GM12864 (cell line): ENCODE data around the gene OR9G4.

Source experiments
- DNase-seq: peaks from one replicate; pipeline ENCODE4 v3.0.0-alpha.2; 2011; ENCODE audit warnings: low read depth
- H3K4me3 ChIP-seq: 2 replicates; pipeline ENCODE4 v1.5.1; 2011; ENCODE audit warnings: mild to moderate bottlenecking, low read depth, low read length, control low read depth
- CTCF ChIP-seq: IDR thresholded peaks from 2 replicates; pipeline ENCODE4 v1.5.1; 2011; ENCODE audit warnings: low read depth, mild to moderate bottlenecking, moderate library complexity, low read length, control low read depth, inconsistent platforms; ENCODE audit errors: missing control alignments

OR9G4 gene

DNA sequence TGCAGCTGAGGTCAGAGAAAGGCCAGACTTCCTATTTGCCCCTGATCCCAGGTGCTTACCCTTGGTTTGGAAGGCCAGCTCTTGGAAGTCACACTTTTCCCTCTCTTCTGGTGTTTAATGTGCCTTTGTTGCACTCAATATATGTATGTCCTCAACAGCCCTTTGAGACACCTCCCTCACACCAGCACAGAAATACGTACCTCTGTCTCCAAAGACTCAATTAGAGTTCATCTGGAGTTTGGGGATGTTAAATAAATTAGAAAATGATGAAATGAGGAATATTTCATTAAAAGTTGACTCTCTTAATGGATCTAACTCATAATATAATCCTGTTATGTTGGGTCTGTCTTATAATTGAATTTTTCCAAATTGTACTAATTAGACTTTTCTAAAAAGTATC lies at the start of gene OR9G4:
TSS of gene OR9G4 (minus strand) at position 101 of the 400 bp plus-strand sequence. CDS start 4,931 bp downstream, outside the sequence.
- no peak for DNase-seq
- no peak for TF ChIP-seq CTCF
- H3K4me3 ChIP-seq: no peak within 1 kb of the TSS

DNA sequence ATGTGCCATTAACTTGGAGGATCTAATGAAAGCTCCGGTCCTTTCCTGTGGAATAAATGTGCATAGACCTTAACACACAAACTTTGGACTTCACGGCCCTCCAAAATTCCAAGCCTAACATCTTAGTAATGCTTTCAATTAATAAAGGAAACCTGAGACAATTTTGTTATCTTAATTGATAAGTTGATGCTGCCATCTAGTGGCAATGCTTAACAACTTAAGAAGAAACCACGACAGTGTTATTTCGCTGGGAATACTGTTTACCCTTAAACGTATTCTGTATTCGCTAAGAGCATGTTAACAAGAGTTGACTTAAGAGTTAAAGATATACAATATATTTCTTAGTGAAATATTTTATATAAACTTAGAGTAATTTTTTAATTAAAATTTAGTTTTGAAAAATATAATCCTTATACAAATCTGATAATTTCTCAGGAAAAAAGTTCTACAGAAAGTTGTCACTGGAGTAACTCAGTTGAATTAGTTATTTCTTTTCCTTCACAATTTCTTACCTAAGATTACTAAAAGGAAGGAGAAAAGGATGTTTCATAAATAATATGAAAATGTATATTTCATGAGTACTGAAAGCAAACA lies 35.0 kb upstream of the OR9G4 start:
- peak; percentile 22 for DNase-seq
- H3K4me3 ChIP-seq: no peak overlapping the region
- TF ChIP-seq CTCF: peak; percentile 47

DNA sequence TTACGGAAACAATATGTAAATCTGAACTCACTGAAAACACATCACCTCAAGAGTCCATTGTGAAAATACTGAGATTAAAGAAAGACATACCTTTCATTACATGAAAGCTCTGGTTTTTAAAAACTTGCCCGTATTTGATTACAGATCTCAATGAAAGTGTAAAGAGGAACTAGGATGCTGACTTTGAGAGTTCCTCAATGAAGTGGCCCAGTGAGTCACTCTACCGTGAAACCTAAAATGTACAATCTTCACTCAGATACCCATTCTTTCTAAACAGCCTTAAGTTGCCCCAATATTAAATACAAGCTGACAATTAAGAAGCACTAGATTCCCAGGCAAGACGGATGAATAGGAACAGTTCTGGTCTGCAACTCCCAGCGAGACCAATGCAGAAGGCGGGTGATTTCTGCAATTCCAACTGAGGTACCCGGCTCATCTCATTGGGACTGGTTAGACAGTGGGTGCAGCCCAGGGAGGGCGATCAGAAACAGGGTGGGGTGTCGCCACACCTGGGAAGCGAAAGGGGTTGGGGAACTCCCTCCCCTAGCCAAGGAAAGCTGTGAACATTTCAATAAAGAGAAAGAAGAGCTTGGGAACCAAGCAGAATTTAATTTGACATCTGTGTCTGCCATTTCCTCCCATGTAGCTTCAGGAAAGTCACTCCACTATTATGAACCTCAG lies 33.8 kb upstream of the OR9G4 start:
- no peak for TF ChIP-seq CTCF
- no peak overlapping the region for H3K4me3 ChIP-seq
- no peak for DNase-seq

DNA sequence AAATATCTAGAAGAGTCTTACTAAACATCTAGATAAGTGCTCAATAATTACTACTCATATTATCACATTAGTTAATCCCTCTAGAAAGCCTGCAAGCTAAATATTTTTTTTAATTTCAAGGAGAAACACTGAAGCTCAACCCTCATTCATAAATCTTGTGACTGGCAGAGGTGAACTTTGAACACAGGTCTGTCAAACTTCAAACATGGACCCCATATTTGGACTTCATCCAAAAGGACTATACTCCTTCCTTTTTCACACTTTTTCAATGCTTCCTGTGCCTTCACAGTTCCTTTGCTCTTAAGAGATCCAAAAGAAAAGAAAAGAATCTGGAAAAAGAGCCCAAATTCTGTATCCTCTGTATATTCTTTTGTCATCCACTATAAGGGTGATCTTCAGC lies 28.3 kb upstream of the OR9G4 start:
- no peak for DNase-seq
- H3K4me3 ChIP-seq: no peak overlapping the region
- no peak for TF ChIP-seq CTCF

DNA sequence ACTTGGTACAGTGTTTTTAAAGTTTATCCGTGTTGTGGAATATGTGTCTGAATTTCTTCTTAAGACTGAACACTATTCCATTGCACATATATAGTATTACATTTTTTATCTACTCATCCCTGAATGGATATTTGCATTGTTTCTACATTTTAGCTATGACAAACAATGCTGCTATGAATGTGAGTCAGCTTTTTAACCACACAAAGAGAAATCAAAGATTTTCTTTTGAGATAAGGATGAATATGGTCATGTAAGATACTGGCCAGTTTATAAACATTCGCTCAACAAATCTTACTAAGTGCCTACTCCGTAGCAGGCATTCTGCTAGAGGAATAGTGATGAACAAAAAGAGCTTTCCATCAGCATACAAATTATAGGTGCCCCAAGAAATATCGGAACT lies 16.5 kb upstream of the OR9G4 start:
- H3K4me3 ChIP-seq: no peak overlapping the region
- TF ChIP-seq CTCF: no peak
- no peak for DNase-seq

GRCh38 chr11:56751480-56751879 lies 3.0 kb upstream of the OR9G4 start:
- DNase-seq: no peak
- H3K4me3 ChIP-seq: no peak overlapping the region
- no peak for TF ChIP-seq CTCF

DNA sequence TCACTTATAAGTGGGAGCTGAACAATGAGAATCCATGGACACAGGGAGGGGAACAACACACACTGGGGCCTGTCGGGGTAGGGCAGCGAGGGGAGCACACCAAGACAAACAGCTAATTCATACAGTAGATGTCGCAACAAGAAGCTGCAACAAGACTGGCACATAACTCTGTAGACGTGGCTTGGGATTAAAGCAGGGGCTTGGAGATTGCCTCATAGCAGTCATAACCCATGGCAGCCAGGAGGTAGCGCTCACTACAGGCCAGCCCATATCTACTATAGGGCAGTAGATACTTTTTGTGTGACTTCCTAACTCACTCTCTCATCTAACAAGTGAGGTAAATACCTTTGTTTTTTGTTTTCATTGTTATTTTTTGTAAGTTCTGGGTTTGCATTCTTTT lies 1.7 kb upstream of the OR9G4 start:
- no peak overlapping the region for H3K4me3 ChIP-seq
- DNase-seq: no peak
- TF ChIP-seq CTCF: peak; percentile 6
